Measurements from ENCODE around the gene RASA2. TPM values are rescaled to one million over a fixed set of nuclear protein-coding genes. Genes with fewer than 3 reads are reported as not detected.

Gene RASA2
- total and polyA plus RNA-seq, 2 experiments from 2014 or later = 16.6 to 28.6 TPM

DNA sequence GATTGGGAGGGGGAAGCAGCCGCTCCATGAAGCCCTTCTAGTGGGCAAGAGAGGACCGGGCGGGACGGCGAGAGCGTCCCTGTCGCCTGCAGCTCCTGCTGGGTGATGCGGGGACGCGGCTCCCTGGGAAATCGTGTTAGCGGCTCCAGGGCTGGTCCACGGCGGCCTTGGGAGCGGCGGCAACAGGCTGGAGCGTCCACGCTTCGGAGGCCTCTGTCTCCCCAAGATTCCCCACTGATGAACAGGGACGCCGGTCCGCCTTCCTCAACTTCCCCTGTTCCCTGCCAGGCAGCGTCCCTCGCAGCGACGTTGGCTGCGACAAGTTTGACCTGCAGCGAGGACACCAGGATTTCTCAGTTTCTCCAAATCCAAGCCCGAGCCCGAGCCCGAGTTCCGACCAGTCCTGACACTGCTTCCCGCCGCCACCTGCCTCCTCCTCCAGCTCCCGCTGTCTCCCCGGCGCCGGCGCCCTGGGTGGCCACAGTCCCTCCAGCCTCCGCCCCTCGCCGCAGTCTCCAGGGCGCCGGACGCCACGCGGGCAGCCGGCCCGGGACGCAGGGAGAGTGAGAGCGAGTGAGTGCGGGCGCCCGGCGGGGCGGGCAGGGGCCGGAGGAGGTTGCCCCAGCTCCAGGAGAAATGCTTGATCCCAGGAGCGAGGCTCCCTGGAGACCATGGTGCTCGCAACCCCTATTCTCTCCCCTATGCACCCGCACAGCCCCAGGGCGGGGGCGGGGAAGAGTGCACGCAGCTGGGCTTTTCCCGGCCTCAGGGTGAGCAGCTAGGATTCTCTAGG, 173.2 kb downstream of the RASA2 start:
- no peak for TF ChIP-seq NANOG (IDR thresholded peaks at IDR 0.05; ENCODE audit: borderline replicate concordance)
- no peak for TF ChIP-seq EZH2phosphoT487 (IDR thresholded peaks at IDR 0.05; ENCODE audit: unreplicated experiment)
- TF ChIP-seq EZH2 (IDR thresholded peaks at IDR 0.05; ENCODE audit: low read depth, unreplicated experiment) = no peak
- TF ChIP-seq ZNF331 (CRISPR knock-in tag; IDR thresholded peaks at IDR 0.05; ENCODE audit: low read depth) = no peak
- TF ChIP-seq, protein P1, sequence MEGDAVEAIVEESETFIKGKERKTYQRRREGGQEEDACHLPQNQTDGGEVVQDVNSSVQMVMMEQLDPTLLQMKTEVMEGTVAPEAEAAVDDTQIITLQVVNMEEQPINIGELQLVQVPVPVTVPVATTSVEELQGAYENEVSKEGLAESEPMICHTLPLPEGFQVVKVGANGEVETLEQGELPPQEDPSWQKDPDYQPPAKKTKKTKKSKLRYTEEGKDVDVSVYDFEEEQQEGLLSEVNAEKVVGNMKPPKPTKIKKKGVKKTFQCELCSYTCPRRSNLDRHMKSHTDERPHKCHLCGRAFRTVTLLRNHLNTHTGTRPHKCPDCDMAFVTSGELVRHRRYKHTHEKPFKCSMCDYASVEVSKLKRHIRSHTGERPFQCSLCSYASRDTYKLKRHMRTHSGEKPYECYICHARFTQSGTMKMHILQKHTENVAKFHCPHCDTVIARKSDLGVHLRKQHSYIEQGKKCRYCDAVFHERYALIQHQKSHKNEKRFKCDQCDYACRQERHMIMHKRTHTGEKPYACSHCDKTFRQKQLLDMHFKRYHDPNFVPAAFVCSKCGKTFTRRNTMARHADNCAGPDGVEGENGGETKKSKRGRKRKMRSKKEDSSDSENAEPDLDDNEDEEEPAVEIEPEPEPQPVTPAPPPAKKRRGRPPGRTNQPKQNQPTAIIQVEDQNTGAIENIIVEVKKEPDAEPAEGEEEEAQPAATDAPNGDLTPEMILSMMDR (conservative IDR thresholded peaks at IDR 0.05; ENCODE audit: low read depth in 2 of 2) = no peak
- no peak for TF ChIP-seq POLR2AphosphoS5 (IDR thresholded peaks at IDR 0.05; ENCODE audit: low read depth)
- TF ChIP-seq ZNF114 (CRISPR knock-in tag; IDR thresholded peaks at IDR 0.05) = no peak
- TF ChIP-seq STAT1 (IDR thresholded peaks at IDR 0.05; ENCODE audit: unreplicated experiment) = no peak
- TF ChIP-seq, protein P2, sequence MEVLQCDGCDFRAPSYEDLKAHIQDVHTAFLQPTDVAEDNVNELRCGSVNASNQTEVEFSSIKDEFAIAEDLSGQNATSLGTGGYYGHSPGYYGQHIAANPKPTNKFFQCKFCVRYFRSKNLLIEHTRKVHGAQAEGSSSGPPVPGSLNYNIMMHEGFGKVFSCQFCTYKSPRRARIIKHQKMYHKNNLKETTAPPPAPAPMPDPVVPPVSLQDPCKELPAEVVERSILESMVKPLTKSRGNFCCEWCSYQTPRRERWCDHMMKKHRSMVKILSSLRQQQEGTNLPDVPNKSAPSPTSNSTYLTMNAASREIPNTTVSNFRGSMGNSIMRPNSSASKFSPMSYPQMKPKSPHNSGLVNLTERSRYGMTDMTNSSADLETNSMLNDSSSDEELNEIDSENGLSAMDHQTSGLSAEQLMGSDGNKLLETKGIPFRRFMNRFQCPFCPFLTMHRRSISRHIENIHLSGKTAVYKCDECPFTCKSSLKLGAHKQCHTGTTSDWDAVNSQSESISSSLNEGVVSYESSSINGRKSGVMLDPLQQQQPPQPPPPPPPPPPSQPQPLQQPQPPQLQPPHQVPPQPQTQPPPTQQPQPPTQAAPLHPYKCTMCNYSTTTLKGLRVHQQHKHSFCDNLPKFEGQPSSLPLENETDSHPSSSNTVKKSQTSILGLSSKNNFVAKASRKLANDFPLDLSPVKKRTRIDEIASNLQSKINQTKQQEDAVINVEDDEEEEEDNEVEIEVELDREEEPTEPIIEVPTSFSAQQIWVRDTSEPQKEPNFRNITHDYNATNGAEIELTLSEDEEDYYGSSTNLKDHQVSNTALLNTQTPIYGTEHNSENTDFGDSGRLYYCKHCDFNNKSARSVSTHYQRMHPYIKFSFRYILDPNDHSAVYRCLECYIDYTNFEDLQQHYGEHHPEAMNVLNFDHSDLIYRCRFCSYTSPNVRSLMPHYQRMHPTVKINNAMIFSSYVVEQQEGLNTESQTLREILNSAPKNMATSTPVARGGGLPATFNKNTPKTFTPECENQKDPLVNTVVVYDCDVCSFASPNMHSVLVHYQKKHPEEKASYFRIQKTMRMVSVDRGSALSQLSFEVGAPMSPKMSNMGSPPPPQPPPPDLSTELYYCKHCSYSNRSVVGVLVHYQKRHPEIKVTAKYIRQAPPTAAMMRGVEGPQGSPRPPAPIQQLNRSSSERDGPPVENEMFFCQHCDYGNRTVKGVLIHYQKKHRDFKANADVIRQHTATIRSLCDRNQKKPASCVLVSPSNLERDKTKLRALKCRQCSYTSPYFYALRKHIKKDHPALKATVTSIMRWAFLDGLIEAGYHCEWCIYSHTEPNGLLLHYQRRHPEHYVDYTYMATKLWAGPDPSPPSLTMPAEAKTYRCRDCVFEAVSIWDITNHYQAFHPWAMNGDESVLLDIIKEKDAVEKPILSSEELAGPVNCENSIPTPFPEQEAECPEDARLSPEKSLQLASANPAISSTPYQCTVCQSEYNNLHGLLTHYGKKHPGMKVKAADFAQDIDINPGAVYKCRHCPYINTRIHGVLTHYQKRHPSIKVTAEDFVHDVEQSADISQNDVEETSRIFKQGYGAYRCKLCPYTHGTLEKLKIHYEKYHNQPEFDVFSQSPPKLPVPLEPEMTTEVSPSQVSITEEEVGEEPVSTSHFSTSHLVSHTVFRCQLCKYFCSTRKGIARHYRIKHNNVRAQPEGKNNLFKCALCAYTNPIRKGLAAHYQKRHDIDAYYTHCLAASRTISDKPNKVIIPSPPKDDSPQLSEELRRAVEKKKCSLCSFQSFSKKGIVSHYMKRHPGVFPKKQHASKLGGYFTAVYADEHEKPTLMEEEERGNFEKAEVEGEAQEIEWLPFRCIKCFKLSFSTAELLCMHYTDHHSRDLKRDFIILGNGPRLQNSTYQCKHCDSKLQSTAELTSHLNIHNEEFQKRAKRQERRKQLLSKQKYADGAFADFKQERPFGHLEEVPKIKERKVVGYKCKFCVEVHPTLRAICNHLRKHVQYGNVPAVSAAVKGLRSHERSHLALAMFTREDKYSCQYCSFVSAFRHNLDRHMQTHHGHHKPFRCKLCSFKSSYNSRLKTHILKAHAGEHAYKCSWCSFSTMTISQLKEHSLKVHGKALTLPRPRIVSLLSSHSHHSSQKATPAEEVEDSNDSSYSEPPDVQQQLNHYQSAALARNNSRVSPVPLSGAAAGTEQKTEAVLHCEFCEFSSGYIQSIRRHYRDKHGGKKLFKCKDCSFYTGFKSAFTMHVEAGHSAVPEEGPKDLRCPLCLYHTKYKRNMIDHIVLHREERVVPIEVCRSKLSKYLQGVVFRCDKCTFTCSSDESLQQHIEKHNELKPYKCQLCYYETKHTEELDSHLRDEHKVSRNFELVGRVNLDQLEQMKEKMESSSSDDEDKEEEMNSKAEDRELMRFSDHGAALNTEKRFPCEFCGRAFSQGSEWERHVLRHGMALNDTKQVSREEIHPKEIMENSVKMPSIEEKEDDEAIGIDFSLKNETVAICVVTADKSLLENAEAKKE (CRISPR knock-in tag; IDR thresholded peaks at IDR 0.05) = no peak
- TF ChIP-seq, protein P3, sequence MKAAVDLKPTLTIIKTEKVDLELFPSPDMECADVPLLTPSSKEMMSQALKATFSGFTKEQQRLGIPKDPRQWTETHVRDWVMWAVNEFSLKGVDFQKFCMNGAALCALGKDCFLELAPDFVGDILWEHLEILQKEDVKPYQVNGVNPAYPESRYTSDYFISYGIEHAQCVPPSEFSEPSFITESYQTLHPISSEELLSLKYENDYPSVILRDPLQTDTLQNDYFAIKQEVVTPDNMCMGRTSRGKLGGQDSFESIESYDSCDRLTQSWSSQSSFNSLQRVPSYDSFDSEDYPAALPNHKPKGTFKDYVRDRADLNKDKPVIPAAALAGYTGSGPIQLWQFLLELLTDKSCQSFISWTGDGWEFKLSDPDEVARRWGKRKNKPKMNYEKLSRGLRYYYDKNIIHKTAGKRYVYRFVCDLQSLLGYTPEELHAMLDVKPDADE (IDR thresholded peaks at IDR 0.05) = no peak
- TF ChIP-seq, protein P4, sequence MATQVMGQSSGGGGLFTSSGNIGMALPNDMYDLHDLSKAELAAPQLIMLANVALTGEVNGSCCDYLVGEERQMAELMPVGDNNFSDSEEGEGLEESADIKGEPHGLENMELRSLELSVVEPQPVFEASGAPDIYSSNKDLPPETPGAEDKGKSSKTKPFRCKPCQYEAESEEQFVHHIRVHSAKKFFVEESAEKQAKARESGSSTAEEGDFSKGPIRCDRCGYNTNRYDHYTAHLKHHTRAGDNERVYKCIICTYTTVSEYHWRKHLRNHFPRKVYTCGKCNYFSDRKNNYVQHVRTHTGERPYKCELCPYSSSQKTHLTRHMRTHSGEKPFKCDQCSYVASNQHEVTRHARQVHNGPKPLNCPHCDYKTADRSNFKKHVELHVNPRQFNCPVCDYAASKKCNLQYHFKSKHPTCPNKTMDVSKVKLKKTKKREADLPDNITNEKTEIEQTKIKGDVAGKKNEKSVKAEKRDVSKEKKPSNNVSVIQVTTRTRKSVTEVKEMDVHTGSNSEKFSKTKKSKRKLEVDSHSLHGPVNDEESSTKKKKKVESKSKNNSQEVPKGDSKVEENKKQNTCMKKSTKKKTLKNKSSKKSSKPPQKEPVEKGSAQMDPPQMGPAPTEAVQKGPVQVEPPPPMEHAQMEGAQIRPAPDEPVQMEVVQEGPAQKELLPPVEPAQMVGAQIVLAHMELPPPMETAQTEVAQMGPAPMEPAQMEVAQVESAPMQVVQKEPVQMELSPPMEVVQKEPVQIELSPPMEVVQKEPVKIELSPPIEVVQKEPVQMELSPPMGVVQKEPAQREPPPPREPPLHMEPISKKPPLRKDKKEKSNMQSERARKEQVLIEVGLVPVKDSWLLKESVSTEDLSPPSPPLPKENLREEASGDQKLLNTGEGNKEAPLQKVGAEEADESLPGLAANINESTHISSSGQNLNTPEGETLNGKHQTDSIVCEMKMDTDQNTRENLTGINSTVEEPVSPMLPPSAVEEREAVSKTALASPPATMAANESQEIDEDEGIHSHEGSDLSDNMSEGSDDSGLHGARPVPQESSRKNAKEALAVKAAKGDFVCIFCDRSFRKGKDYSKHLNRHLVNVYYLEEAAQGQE (IDR thresholded peaks at IDR 0.05; ENCODE audit: unreplicated experiment) = no peak
- no peak for TF ChIP-seq CREB1 (CRISPR knock-in tag; IDR thresholded peaks at IDR 0.05; ENCODE audit: low read depth)
- no peak for TF ChIP-seq JUNB (IDR thresholded peaks at IDR 0.05; ENCODE audit: unreplicated experiment)
- peak overlapping the region; percentile 78 for H3K4me3 ChIP-seq
- no peaks in the 10 kb centered on the region for H3K36me3 ChIP-seq (ENCODE audit: insufficient read depth)
- H3F3A ChIP-seq (replicated peaks; ENCODE audit: low read depth) = no peaks in the 10 kb centered on the region
- H3K27me3 ChIP-seq (ENCODE audit: insufficient read depth) = peaks cover 41% of the 10 kb centered on the region
- Mint-ChIP-seq H3K4me3 (peak overlapping the region; percentile 88), H3K27ac (no peak overlapping the region), H3K4me1 (peaks cover 25% of the 10 kb centered on the region), H3K27me3 (ENCODE audit: insufficient read depth, low read depth, poor library complexity) (peaks cover 37% of the 10 kb centered on the region), H3K9me3 (peaks cover 34% of the 10 kb centered on the region), H3K36me3 (ENCODE audit: low read depth) (peaks cover 24% of the 10 kb centered on the region)
- H3K4me1 ChIP-seq (ENCODE audit: insufficient read depth) = peaks cover 5% of the 10 kb centered on the region
- no peak overlapping the region for H3K27ac ChIP-seq (ENCODE audit: low read depth)
- no peaks in the 10 kb centered on the region for H4K20me1 ChIP-seq (replicated peaks; ENCODE audit: insufficient read depth)
- H3K79me2 ChIP-seq (replicated peaks; ENCODE audit: insufficient read depth) = no peaks in the 10 kb centered on the region
- no peaks in the 10 kb centered on the region for H3K9me2 ChIP-seq (ENCODE audit: insufficient read depth)
- peak overlapping the region; percentile 91 for H2AFZ ChIP-seq
- H3K4me2 ChIP-seq = peak overlapping the region; percentile 97
- ATAC-seq = peak; percentile 88
- DNase-seq (ENCODE audit: low spot score) = peak; percentile 69

Measured in GM23338 (cell line).